HG03521 (cell line): ENCODE measurements around the gene ZC3H8.

ENCODE experiments used
- ATAC-seq: cut with Tn5 transposase; IDR thresholded peaks from one replicate; pipeline ENCODE4 v1.9.1; 2021; ENCODE audit warnings: mild to moderate bottlenecking, moderate library complexity; ENCODE audit not compliant: unreplicated experiment

ZC3H8 gene

DNA sequence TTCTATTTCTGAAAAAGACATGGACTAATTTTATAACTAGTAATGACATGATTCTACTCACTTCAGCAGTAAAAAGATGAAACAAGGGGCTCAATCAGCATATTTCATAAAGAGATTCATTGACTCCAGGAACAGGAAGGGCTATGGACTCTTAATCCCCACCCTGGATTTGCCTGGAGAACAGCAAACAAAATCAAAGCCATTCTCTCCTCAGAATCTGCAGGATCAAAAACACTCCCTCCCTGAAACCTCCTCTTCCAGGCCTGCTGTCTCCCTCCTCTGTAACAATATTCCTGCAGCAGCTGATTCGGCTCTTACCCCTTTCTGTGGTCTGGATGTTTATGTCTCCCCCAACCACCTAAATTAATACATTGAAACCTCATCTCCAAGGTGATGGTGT is 57.0 kb downstream of the ZC3H8 start:
- no peak for ATAC-seq

DNA sequence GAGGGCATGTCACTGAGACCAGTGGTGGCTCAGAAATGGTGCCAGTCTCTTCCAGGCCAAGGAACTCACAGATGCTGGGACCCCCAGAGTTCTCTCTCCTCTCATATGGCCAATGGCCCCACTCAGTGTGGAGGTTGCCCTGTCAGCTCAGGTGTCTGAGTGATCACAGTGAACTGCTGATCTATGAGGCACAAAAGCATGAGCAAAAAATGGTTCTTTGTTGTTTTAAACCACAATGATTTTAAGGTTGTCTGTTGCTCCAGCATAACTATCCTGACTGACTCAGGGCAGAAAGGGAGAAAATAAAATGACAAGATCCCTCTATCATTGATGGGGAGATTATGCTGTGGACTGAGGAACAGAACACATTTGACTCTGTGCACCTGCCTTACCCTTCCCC is 58.9 kb downstream of the ZC3H8 start:
- no peak for ATAC-seq

GRCh38 chr2:112195167-112195766 is 59.6 kb downstream of the ZC3H8 start:
- no peak for ATAC-seq

DNA sequence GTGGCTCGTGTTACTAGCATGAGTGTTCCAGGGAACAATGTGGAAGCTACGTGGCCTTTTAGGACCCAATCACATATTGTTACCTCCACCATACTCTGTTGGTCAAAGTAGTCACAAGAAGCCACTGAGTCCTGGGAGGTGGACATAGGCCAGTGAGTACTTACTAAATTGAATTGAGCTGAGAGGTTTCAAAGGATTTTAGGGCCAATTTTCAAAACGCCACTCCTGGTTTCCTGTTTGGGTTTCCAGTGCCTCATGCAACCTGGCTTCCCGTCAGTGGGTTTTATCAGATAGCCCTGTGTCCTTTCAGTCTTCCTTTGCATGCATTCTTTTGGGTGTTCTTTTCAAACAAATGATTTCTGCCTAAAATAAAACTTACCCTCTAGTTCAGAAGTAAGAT is 60.4 kb downstream of the ZC3H8 start:
- ATAC-seq: no peak

DNA sequence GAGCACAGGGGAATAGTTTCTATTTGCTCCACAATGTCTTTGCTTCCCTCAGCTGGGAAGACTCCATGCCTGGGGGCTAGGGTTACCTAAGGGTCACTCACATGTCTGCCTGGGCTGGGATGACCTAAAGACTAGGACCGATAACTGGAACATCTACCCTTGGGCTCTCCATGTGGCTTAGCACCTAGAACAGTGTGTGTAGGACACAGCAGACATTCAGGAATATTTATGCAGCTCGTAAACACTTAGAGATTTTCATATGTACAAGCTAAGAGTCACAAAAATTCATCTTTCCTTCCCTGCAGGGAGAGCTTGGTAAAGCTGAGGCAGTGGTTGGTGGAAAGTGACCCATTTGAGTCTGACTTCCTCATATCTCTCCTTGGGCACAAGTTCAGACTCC is 60.8 kb downstream of the ZC3H8 start:
- ATAC-seq: no peak

GRCh38 chr2:112189001-112189556 is 65.8 kb downstream of the ZC3H8 start:
- ATAC-seq: no peak

DNA sequence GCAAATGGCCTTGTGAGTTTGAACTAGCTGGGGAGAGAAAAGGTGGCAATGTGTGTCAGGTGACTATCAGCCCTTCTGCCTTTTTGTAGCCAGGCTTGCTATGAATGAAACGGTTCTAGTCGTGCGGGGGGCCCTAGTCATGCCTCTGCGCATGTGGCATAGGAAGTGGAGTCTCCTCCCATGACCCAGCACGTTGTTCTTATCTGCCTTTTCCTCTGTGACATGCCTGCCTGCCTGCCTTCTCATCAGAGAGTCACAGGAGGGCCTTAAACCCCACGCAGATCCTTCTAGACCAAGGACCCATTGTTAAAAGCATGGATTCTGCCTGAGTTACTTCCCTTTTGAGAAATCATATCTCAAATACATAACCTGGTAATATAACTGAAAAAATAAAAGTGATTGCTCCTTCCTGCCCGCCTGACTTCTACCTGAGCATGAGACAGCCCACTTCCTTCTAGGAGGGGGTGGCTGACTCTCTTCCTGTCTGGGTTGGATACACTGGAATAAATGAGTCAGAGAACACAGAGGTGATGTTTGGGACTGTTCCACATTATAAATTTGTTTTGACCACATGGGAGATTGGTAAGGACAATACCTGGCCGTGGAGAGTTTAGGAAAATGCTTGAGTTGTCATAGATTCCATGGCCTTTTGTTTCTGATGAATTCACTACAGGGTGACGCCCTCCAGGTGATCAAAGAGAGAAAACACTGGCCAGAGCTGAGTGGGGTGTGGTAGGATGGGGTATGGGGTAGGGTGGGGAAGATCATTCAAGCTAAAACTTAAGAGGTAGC is 66.8 kb downstream of the ZC3H8 start:
- no peak for ATAC-seq

DNA sequence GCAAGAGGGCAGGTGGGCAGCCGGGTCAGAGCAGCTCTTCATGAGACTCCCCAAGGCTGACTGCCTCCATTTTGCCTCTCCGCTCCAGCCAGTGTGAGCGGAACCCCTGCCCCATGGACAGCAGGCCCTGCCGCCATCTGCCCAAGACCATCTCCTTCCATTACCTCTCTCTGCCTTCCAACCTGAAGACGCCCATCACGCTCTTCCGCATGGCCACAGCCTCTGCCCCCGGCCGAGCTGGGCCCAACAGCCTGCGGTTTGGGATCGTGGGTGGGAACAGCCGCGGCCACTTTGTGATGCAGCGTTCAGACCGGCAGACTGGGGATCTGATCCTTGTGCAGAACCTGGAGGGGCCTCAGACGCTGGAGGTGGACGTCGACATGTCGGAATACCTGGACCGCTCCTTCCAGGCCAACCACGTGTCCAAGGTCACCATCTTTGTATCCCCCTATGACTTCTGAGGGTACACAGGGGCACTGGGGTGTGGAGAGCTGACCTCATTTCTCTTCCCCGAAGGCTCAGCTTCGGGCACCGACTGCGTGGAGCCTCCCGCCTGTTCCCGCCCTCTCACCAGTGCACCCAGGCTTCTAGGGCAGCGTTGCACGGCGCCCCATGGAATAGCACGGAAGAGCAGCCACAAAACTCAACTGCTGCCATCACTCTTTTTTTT is 67.7 kb downstream of the ZC3H8 start:
- no peak for ATAC-seq

DNA sequence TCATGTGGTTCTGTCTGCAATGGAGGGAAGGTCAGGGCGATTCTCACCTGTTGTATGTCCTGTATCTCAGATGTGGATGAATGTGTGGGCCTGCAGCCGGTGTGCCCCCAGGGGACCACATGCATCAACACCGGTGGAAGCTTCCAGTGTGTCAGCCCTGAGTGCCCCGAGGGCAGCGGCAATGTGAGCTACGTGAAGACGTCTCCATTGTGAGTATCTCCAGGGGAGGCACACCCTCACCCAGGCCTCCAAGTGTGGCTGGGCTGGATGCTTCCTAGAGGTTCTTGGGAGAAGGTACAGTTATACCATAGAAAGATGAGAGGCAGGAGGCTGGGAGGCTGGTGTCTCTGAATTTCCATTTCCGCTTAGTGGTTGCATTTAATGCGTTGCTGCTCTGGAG is 69.7 kb downstream of the ZC3H8 start:
- ATAC-seq: no peak

DNA sequence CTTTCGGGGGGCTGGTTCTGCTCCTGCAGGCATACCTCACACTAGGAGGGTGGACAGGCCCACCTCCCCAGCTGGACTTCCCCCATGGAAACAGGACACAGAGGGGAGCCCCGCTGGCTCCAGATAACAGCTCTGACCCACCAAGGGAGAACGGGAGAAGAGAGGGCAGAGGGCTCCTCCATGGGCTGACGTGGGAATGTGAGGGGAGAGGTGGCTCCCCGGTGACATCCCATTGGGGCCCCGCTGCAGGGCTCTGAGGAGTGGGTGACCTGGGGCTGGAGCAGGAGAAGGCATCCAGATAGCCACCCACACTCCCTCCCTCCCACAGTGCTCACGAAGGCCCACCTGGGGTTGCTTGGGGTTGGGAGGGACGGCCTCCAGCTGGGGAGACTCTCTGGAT is 70.7 kb downstream of the ZC3H8 start:
- ATAC-seq: no peak

- no peak for ATAC-seq
These were observed 71.4 kb downstream of the ZC3H8 start for GRCh38 chr2:112183327-112184025.

GRCh38 chr2:112182581-112183034 is 72.2 kb downstream of the ZC3H8 start:
- ATAC-seq: no peak

GRCh38 chr2:112181571-112182290 is 73.1 kb downstream of the ZC3H8 start:
- no peak for ATAC-seq

DNA sequence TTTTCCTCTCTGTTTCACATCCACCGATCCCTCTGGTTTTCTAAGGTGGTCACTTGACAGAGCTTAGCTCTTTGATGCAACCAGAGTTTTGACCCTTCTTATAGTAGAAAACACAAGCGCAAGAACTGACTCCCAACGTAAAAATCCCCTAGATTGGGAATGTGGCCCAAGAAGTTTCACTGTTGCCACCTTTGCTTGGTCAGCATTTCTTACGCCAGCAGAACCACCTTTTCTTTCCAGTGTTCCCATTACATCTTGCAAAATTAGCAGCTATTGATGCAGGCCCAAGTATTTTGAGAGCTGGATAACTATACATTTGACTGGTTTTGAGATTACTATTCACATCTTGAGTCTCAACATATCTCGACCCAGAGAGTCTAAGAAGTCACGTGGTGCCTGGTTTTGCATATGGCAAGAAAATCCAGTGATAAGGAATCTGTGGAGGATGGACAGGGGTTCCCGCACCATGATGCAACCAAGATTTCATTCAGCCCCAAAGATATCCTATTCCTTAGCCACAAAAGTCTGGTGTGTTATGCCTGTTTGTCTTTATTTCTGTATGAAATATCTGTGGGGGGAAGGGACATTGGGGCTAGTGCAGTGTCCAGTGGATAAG is 78.8 kb downstream of the ZC3H8 start:
- no peak for ATAC-seq

GRCh38 chr2:112175333-112175732 is 79.5 kb downstream of the ZC3H8 start:
- no peak for ATAC-seq

DNA sequence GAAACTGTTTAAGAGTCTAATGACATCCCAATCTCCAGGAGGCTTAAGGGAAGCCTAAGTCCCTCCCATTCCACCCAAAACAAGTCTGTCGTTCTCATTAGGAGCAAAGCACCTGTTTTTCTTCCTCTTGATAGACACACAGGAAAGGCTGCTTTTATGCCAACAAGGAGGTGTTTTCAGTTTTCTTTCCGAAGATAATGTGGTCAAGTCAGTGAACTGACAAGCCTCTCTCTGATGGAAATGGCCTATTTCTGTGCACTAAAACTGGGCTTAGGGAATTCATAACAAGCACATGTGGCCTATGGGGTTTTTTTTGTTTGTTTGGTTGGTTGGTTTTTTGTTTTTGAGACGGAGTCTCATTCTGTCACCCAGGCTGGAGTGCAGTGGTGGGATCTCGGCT is 80.5 kb downstream of the ZC3H8 start:
- no peak for ATAC-seq

GRCh38 chr2:112173646-112174319 is 81.1 kb downstream of the ZC3H8 start:
- no peak for ATAC-seq

GRCh38 chr2:112170495-112170894 is 84.3 kb downstream of the ZC3H8 start:
- no peak for ATAC-seq

DNA sequence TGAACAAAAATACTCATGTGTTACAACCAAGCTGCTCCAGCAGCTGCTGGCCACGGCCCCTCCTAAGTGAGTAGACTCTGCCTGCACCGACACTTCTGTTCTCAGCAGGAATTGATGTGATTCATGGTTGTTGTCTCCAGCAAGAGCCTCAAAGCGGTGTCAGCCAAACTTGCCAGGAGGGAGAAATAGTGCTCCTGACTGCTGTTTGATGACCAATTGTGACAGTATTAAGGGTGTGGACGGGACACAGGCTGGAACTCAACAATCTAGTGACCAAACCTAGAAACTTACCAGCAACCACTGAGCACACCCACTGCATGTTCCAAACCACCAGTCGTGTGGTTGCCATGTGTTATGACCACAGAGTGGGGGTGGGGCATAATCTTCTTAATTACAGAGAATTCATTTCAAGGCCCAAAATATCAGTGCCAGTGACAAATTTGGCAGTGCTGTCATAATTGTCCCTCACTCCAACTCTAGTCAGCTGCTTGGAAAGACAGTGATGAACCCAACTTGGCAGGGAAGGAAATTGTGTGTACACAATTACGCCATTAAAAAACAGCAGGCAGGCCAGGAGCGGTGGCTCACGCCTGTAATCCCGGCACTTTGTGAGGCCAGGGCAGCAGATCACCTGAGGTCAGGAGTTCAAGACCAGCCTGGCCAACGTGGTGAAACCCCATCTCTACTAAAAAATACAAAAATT is 86.3 kb downstream of the ZC3H8 start:
- ATAC-seq: no peak
